Type B pancreatic cell (in vitro differentiated cells): ENCODE results near the gene MAPK4. TPM values are rescaled to one million over a fixed set of nuclear protein-coding genes. Genes with fewer than 3 reads are reported as not detected.

Experiments
- DNase-seq: peaks from one replicate; pipeline ENCODE4 v3.0.0; 2021; ENCODE audit warnings: mixed read lengths; ENCODE audit not compliant: unreplicated experiment; ENCODE audit errors: extremely low spot score
- H3K27ac Mint-ChIP-seq: 2 replicates; pipeline ENCODE4 v1.8.0; 2021; ENCODE audit warnings: mild to moderate bottlenecking, mixed read lengths
- H3K27me3 Mint-ChIP-seq: 2 replicates; pipeline ENCODE4 v1.8.0; 2021; ENCODE audit warnings: mixed read lengths
- H3K36me3 Mint-ChIP-seq: 2 replicates; pipeline ENCODE4 v1.8.0; 2021; ENCODE audit warnings: mixed read lengths
- H3K4me1 Mint-ChIP-seq: one replicate; pipeline ENCODE4 v1.8.0; 2021; ENCODE audit warnings: mixed read lengths; ENCODE audit not compliant: unreplicated experiment
- H3K4me3 Mint-ChIP-seq: 2 replicates; pipeline ENCODE4 v1.8.0; 2021; ENCODE audit warnings: mild to moderate bottlenecking, mixed read lengths
- H3K9me3 Mint-ChIP-seq: 2 replicates; pipeline ENCODE4 v1.8.0; 2021; ENCODE audit warnings: mixed read lengths
- CTCF ChIP-seq: fragments of 200-600 bp; sonication (generic); conservative IDR thresholded peaks from 2 replicates; pipeline ENCODE4 v1.5.0; 2021; ENCODE audit warnings: antibody characterized with exemption, mild to moderate bottlenecking
- total RNA-seq: library from RNA; stranded (reverse); gene quantifications from 2 replicates; pipeline ENCODE4 v1.2.1, GENCODE V29; 2021; ENCODE audit warnings: low replicate concordance

MAPK4 gene
- total RNA-seq, 1 donor from 2014 or later: 7.5 TPM

DNA sequence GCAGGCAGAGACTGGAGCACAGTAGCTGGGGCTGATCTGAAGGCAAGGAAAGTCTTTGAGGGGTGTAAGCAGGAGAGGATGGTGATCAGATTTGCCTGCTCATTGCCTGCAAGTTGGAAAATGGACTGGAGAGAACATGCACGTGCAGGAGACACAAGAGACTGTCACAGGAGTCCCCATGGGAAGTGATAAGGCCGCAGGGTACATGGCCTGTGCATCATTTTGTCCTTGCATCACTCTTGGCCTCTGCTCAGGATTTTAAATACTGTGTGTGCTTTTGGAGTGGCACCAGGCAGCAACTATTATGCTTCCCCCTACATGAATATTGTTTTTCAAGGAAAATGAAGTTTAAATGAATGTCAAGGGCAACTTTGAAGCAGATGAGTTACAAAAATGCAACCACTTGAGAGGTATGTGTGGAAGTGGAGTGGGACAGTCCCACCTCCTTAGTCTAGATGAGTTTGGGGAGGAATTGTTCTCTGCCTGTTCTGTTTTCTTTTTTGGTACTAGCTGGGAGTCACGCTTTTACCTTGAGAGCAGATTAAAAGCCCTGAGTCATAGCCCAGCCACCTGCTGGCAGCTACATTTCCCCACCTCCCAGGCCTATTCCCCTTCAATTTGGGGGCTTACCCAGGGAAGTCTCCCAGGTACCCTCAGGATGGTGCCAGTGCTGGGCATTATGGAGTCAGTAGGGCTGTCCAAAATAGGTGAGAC, 19.3 kb downstream of the MAPK4 start:
- Mint-ChIP-seq H3K27me3 (no peaks in the 10 kb centered on the region), H3K9me3 (no peaks in the 10 kb centered on the region), H3K4me1 (no peaks in the 10 kb centered on the region), H3K27ac (no peak overlapping the region), H3K36me3 (no peaks in the 10 kb centered on the region), H3K4me3 (no peak overlapping the region)
- DNase-seq: no peak
- no peak for TF ChIP-seq CTCF

- H3K4me3 Mint-ChIP-seq: no peak overlapping the region
- H3K27me3 Mint-ChIP-seq: no peaks in the 10 kb centered on the region
- no peaks in the 10 kb centered on the region for H3K36me3 Mint-ChIP-seq
- no peak for TF ChIP-seq CTCF
- no peak for DNase-seq
- no peaks in the 10 kb centered on the region for H3K4me1 Mint-ChIP-seq
- H3K9me3 Mint-ChIP-seq: peaks cover 5% of the 10 kb centered on the region
- no peak overlapping the region for H3K27ac Mint-ChIP-seq
Observed at GRCh38 chr18:50581517-50581916, 21.6 kb downstream of the MAPK4 start.

DNA sequence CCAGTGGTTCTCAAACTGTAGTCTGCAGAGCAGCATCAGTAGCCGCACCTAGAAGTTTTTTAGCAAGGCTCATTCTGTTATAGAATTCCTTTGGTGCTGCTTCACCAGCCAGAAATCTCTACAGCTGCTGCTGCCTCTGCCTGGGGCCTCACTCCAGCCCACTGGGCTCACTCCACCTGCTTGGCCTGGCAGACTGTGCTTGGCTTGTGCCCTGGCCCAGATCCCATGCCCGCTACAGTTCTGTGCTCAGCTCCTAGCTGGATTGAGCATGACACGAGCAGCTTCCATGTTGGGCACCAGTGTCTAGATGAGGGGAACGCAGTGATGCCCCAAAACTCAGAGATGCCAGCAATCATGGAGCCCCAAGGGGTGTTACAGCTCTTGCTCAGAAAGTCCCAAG, 22.6 kb downstream of the MAPK4 start:
- Mint-ChIP-seq H3K27ac (no peak overlapping the region), H3K36me3 (no peaks in the 10 kb centered on the region), H3K9me3 (peaks cover 5% of the 10 kb centered on the region), H3K27me3 (no peaks in the 10 kb centered on the region), H3K4me1 (no peaks in the 10 kb centered on the region), H3K4me3 (no peak overlapping the region)
- no peak for DNase-seq
- TF ChIP-seq CTCF: no peak

GRCh38 chr18:50586710-50587109, 26.8 kb downstream of the MAPK4 start:
- TF ChIP-seq CTCF: peak; percentile 69
- Mint-ChIP-seq H3K4me1 (no peaks in the 10 kb centered on the region), H3K27me3 (no peaks in the 10 kb centered on the region), H3K27ac (no peak overlapping the region), H3K9me3 (peaks cover 5% of the 10 kb centered on the region), H3K36me3 (no peaks in the 10 kb centered on the region), H3K4me3 (no peak overlapping the region)
- no peak for DNase-seq

GRCh38 chr18:50590593-50590992, 30.7 kb downstream of the MAPK4 start:
- H3K9me3 Mint-ChIP-seq: peaks cover 5% of the 10 kb centered on the region
- no peak for TF ChIP-seq CTCF
- no peaks in the 10 kb centered on the region for H3K27me3 Mint-ChIP-seq
- H3K4me1 Mint-ChIP-seq: no peaks in the 10 kb centered on the region
- no peak overlapping the region for H3K27ac Mint-ChIP-seq
- no peak overlapping the region for H3K4me3 Mint-ChIP-seq
- H3K36me3 Mint-ChIP-seq: no peaks in the 10 kb centered on the region
- no peak for DNase-seq

- no peak for DNase-seq
- TF ChIP-seq CTCF: no peak
- H3K27ac Mint-ChIP-seq: no peak overlapping the region
- no peaks in the 10 kb centered on the region for H3K27me3 Mint-ChIP-seq
- H3K36me3 Mint-ChIP-seq: no peaks in the 10 kb centered on the region
- H3K4me3 Mint-ChIP-seq: no peak overlapping the region
- no peaks in the 10 kb centered on the region for H3K4me1 Mint-ChIP-seq
- peaks cover 4% of the 10 kb centered on the region for H3K9me3 Mint-ChIP-seq
Observed at GRCh38 chr18:50594012-50594411, 34.1 kb downstream of the MAPK4 start.
